Activated CD8-positive, alpha-beta memory T cell treated with anti-CD3 and anti-CD28 coated beads for 1 hour (primary cell): ENCODE data around the gene IPCEF1.
A peak's percentile ranks its signal among the peaks of the same experiment; 100 is the strongest.

Experiments used
- DNase-seq, 2 donors: peaks; one replicate each; pipeline ENCODE4 v3.0.0-alpha.2; 2020; ENCODE audit warnings: low read depth in 1 of 2; ENCODE audit errors: extremely low read depth in 1 of 2

The IPCEF1 gene

DNA sequence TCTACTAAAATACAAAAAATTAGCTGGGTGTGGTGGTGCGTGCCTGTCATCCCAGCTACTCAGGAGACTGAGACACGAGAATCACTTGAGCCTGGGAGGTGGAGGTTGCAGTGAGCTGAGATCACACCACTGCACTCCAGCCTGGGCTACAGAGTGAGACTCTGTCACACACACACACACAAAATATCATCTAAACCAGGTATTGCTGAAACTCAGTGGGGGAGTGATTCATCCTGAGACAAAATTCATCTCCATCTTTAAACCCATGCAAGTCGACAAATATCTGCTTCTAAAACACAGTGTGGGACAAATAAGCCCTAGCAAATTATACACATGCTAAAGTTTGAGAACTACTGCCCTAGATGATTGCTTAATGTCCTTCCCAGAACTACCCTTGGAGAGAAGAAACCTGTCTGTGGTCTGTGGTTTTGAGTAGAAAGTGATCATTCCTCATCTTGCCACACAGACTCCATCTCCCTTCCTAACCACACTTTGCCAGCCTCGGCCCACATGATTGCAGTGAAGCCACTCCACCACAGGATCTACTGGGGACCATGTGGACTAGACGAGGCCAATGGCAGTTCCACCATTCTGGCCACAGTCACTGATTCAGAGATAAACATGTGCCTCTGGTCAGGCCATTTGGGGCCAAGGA, 187.3 kb downstream of the IPCEF1 start:
- DNase-seq: no peak

DNA sequence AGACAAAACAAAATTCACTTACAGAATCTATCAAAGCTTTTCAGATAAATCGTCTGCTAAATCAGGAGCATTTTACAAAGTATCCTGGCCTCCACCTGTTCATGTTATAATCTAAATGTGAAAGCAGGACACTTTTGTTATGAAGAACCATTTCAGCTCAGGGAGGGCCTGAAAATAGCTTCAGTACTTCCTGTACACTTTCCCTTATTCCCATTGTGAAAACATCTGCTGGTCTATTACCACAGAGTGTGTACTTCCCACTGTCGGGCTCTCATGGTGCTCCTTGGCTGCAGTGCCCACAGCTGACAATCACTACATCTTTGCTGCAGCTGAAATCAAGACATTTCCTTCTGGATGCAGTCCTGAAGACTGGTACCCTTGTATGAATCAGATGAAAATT, 189.5 kb downstream of the IPCEF1 start:
- no peak for DNase-seq

DNA sequence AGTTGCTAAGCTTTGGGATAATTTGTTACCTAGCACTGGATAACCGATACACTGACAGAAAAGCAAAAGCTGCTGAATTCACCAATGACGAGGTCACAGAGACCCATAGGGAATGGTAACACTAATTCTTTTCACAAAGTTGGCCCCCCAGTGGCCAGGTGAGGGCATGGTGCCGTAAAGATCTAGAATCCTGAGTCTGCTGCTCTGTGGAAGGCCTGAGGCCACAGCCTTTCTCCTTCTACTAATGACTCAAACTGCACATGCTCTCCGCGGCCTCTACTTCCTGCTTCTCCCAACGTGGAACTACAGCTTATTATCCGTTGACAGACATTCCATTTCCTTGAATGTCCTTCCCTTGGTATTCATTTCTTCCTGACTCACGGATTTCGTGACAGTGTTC, 190.5 kb downstream of the IPCEF1 start:
- no peak for DNase-seq

DNA sequence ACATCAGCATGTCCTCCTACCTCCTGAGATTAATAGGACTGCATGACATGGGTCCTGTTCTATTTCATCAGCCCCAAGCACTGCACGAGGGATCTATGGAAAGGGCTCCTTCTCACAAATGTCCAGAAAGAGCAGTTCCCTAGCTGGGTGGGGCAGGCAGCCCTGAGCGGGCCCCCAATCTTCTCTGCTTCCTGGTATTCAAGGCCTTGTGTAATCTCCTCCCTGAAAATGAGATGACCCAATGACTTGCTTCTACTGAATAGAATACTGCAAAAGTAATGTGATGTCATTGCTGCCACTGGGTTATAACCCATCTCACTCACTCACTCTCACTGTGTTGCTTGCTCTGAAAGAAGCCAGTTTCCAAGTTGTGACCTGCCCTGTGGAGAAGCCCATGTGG, 191.1 kb downstream of the IPCEF1 start:
- no peak for DNase-seq

- DNase-seq: no peak
Measured at GRCh38 chr6:154164397-154164796, 192.2 kb downstream of the IPCEF1 start.

GRCh38 chr6:154161689-154162088, 194.9 kb downstream of the IPCEF1 start:
- DNase-seq: no peak

- no peak for DNase-seq
Measured at GRCh38 chr6:154159126-154159525, 197.5 kb downstream of the IPCEF1 start.

DNA sequence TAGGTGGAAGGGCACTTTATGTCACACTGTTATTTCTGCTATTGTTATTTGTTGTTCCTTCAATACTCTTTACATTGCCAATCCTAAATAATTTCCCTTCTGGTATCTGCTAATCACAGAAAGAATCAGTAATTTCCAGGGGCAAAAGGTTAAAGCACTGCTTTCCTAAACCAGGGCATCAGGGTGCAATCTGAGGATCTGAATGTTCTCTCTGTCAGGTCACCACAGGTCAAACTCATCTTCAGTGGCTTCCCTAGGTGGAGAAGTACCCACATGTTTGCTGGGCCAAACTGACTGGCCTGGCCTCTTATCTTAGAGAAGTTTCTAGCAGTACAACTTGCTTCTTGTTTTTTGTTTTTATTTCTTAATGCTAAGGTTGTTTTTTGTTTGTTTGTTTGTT, 198.9 kb downstream of the IPCEF1 start:
- DNase-seq: no peak

- DNase-seq: no peak
Measured at GRCh38 chr6:154157082-154157481, 199.5 kb downstream of the IPCEF1 start.

DNA sequence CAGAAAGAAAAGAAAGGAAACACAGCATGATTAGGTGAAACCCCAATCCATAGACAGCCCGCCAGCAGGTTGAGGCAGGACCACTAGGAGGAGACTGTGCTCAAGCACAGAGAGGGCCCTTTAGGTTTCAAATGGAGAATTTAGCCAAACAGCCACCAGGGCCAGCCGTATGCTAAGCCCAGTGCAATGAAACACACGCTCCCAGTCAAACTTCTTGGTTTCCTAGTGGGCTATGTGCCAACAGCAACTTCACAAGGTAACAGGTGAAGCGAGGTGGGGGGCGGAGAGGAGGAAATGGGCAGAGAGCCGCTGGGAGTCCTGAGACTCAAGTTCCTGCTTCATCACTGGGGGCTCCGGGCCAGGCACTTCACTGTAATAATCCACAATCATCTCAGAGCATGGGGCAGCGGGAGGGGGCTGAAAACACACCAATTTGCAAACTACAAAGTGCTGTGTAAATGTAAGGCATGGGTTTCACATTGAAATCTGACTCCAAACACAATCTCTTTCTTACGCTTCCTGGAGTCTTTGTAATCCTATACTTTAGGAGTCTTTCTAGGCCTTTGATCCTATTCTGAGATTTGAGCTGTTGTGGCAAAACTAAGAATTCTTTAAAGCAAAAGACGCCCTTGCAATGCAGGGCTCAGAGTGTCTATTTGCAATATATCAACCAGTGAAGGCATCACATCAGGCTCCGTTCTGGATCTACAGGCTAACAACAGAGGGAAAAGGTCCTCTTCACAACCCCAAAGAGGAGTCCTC, 200.3 kb downstream of the IPCEF1 start:
- DNase-seq: peak; percentile 19 to 23

- peak; percentile 42 to 46 for DNase-seq
Measured at GRCh38 chr6:154154389-154154967, 202.1 kb downstream of the IPCEF1 start.

- no peak for DNase-seq
Measured at GRCh38 chr6:154143753-154144152, 212.8 kb downstream of the IPCEF1 start.

DNA sequence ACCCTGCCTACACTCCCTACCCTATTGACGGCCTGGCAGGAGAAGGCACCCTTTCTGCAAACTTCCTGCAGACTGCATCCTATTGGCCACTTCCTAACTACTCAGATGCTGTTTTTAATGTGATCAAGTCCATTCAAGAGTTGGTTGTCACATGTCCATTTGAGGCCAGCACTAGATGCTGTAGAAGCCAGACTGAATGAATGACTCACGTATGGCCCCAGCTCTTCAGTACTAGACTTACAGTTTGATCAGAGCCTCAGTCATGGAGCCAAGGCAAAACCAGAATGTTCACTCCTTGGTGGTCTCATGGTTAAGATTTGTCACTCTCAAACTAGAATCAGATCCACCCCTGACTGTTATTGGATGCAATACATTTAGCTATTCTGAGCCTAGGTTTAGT, 215.9 kb downstream of the IPCEF1 start:
- no peak for DNase-seq

- no peak for DNase-seq
Measured at GRCh38 chr6:154139892-154140291, 216.7 kb downstream of the IPCEF1 start.

GRCh38 chr6:154138793-154139192, 217.8 kb downstream of the IPCEF1 start:
- no peak for DNase-seq

- no peak for DNase-seq
Measured at GRCh38 chr6:154134471-154135147, 222.0 kb downstream of the IPCEF1 start.

DNA sequence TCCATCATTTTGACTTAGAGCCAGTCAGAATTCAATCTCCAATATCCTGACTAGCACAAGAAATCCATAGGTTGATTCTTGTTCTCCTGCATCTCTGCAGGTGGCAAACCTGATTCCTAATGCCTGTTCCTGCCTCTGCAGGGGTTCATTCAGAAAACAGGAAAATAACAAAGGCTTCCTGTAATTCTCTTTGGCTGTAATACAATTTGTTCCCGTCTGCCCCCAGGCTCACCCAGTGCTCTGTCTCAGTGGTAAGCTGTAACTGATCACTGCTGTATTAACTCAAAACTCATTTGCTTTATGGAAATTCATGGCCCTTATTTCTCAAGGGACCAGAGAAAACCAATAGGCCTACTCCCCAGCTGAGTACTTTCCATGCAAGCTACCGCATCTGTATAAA, 228.9 kb downstream of the IPCEF1 start:
- DNase-seq: no peak

GRCh38 chr6:154125421-154125820, 231.2 kb downstream of the IPCEF1 start:
- DNase-seq: no peak

- no peak for DNase-seq
Measured at GRCh38 chr6:154123155-154123956, 233.2 kb downstream of the IPCEF1 start.

GRCh38 chr6:154122195-154122925, 234.2 kb downstream of the IPCEF1 start:
- no peak for DNase-seq
